HepG2 (cell line): ENCODE data around the gene MYO1C. TPM values are rescaled to one million over a fixed set of nuclear protein-coding genes. Genes with fewer than 3 reads are reported as not detected.
A peak's percentile ranks its signal among the peaks of the same experiment; 100 is the strongest.

Source experiments
- AGO2 ChIP-seq: fragments of 200-400 bp; formaldehyde crosslinking; optimal IDR thresholded peaks from 2 replicates; pipeline ENCODE3; 2017; ENCODE audit warnings: mild to moderate bottlenecking, low read depth, low read length, moderate library complexity
- ATF3 ChIP-seq: sonication (generic); formaldehyde crosslinking; IDR thresholded peaks from 2 replicates; pipeline ENCODE4 v1.4.0; 2020; ENCODE audit warnings: missing genetic modification reagents
- CBFB ChIP-seq: sonication (generic); formaldehyde crosslinking; IDR thresholded peaks from 2 replicates; pipeline ENCODE4 v1.4.0; 2020; ENCODE audit warnings: missing genetic modification reagents
- CENPX ChIP-seq: sonication (generic); formaldehyde crosslinking; IDR thresholded peaks from 2 replicates; pipeline ENCODE4 v1.9.0; 2021; ENCODE audit warnings: mild to moderate bottlenecking, missing genetic modification reagents, moderate library complexity
- DRAP1 ChIP-seq: IDR thresholded peaks from 2 replicates; pipeline ENCODE4 v1.6.1; 2016; ENCODE audit warnings: missing genetic modification reagents, missing compliant biosample characterization
- ESRRA ChIP-seq: sonication (generic); formaldehyde crosslinking; IDR thresholded peaks from 2 replicates; pipeline ENCODE4 v1.5.1; 2020; ENCODE audit warnings: mild to moderate bottlenecking, low read depth, missing genetic modification reagents
- HDAC2 ChIP-seq: sonication (generic); formaldehyde crosslinking; IDR thresholded peaks from 2 replicates; pipeline ENCODE4 v1.4.0; 2020; ENCODE audit warnings: missing genetic modification reagents
- HOXD1 ChIP-seq: sonication (generic); formaldehyde crosslinking; IDR thresholded peaks from 2 replicates; pipeline ENCODE4 v1.5.0; 2020; ENCODE audit warnings: missing genetic modification reagents
- MAX ChIP-seq: IDR thresholded peaks from 2 replicates; pipeline ENCODE4 v1.6.1; 2012; ENCODE audit warnings: inconsistent platforms
- MYC ChIP-seq: sonication (generic); formaldehyde crosslinking; IDR thresholded peaks from 2 replicates; pipeline ENCODE4 v1.9.0; 2021; ENCODE audit warnings: missing genetic modification reagents, borderline replicate concordance
- NR2F6 ChIP-seq, 2 experiments: IDR thresholded peaks; 2 replicates each; pipeline ENCODE4 v1.6.1; 2016; ENCODE audit warnings: antibody characterized with exemption in 1 of 2, mild to moderate bottlenecking in 1 of 2
- PATZ1 ChIP-seq: sonication (generic); formaldehyde crosslinking; IDR thresholded peaks from 2 replicates; pipeline ENCODE4 v1.4.0; 2020; ENCODE audit warnings: missing genetic modification reagents
- PAXIP1 ChIP-seq: sonication (generic); formaldehyde crosslinking; conservative IDR thresholded peaks from 2 replicates; pipeline ENCODE4 v1.4.0; 2020; ENCODE audit warnings: mild to moderate bottlenecking, missing genetic modification reagents, moderate library complexity
- RBM39 ChIP-seq: fragments of 200-400 bp; formaldehyde crosslinking; IDR thresholded peaks from one replicate; pipeline ENCODE4 v1.6.1; 2018; ENCODE audit warnings: antibody characterized with exemption, mild to moderate bottlenecking, low read depth, low read length; ENCODE audit not compliant: poor library complexity, severe bottlenecking
- TFDP2 ChIP-seq: sonication (generic); formaldehyde crosslinking; IDR thresholded peaks from 2 replicates; pipeline ENCODE4 v1.4.0; 2020; ENCODE audit warnings: missing genetic modification reagents
- ZNF24 ChIP-seq: fragments of 450-650 bp; IDR thresholded peaks from 2 replicates; pipeline ENCODE4 v1.6.1; 2017; ENCODE audit warnings: antibody characterized with exemption, mild to moderate bottlenecking
- ZNF331 ChIP-seq: sonication (generic); formaldehyde crosslinking; IDR thresholded peaks from 2 replicates; pipeline ENCODE4 v1.4.0; 2020; ENCODE audit warnings: missing genetic modification reagents
- ZNF33A ChIP-seq: sonication (generic); formaldehyde crosslinking; IDR thresholded peaks from 2 replicates; pipeline ENCODE4 v1.5.1; 2020; ENCODE audit warnings: missing genetic modification reagents, mild to moderate bottlenecking, moderate library complexity, borderline replicate concordance
- ZNF44 ChIP-seq: sonication (generic); formaldehyde crosslinking; IDR thresholded peaks from 2 replicates; pipeline ENCODE4 v1.5.1; 2020; ENCODE audit warnings: mild to moderate bottlenecking, missing genetic modification reagents
- ZNF607 ChIP-seq: sonication (generic); formaldehyde crosslinking; IDR thresholded peaks from 2 replicates; pipeline ENCODE4 v1.5.1; 2020; ENCODE audit warnings: missing genetic modification reagents, mild to moderate bottlenecking, borderline replicate concordance
- ZNF629 ChIP-seq: sonication (generic); formaldehyde crosslinking; conservative IDR thresholded peaks from 2 replicates; pipeline ENCODE4 v1.5.0; 2020; ENCODE audit warnings: missing genetic modification reagents
- ZNF776 ChIP-seq: sonication (generic); formaldehyde crosslinking; IDR thresholded peaks from 2 replicates; pipeline ENCODE4 v1.4.0; 2020; ENCODE audit warnings: mild to moderate bottlenecking, missing genetic modification reagents
- ZNF792 ChIP-seq: IDR thresholded peaks from 2 replicates; pipeline ENCODE4 v1.6.1; 2016
- polyA plus RNA-seq, 8 experiments: library from polyadenylated mRNA; depleted of rRNA in 3 of 8; stranded (reverse) in 7 of 8; unstranded in 1 of 8; fragments of >200 nt; fragmentation: Illumina TruSeq in 4 of 8; extraction: Trizol in 4 of 8; gene quantifications; 2 replicates each; pipeline versions ENCODE4 v1.2.1 to v1.2.3, GENCODE V29; 2011 to 2016; ENCODE audit warnings: low read depth in 4 of 8, missing spikeins in 1 of 8, mixed read lengths in 1 of 8; ENCODE audit not compliant: insufficient read depth in 1 of 8
- total RNA-seq, 5 experiments: library from RNA; depleted of rRNA; stranded (reverse); fragments of >200 nt; fragmentation: Illumina TruSeq; extraction: Trizol; gene quantifications; 2 replicates each; pipeline ENCODE4 v1.2.3, GENCODE V29; 2016; ENCODE audit warnings: low read depth in 1 of 5

MYO1C gene
- total and polyA plus RNA-seq, 2 of the 13 experiments (the other 11 are each of a cell fraction or from before 2014, with no cell fraction given) = 22.7 to 40.8 TPM

GRCh38 chr17:1467898-1468492, 24.5 kb downstream of the MYO1C start (continued):
- TF ChIP-seq NR2F6 (IDR thresholded peaks at IDR 0.05) (peak; percentile 98), NR2F6 (CRISPR knock-in tag; IDR thresholded peaks at IDR 0.05) (peak; percentile 99), ATF3 (CRISPR knock-in tag) (peak; percentile 57; the same call in 1 of the 2 replicates), MYC (CRISPR knock-in tag) (peak; percentile 67; the same call in 1 of the 2 replicates), PATZ1 (CRISPR knock-in tag) (peak; percentile 85; the same call in 1 of the 2 replicates), CBFB (CRISPR knock-in tag) (peak; percentile 93), DRAP1 (peak; percentile 47; the same call in 1 of the 2 replicates), ZNF629 (no peak), TFDP2 (CRISPR knock-in tag) (peak; percentile 36; the same call in 1 of the 2 replicates), HDAC2 (CRISPR knock-in tag) (peak; percentile 85; the same call in 1 of the 2 replicates), ZNF331 (CRISPR knock-in tag) (peak; percentile 79), AGO2 (peak; percentile 16), ZNF607 (peak; percentile 44), ZNF24 (no peak), CENPX (no peak), HOXD1 (CRISPR knock-in tag) (peak; percentile 79), ZNF776 (CRISPR knock-in tag) (0 out of 2 replicates have a peak, but pooled peaks have one; percentile 41), ZNF792 (CRISPR knock-in tag) (peak; percentile 64; the same call in 1 of the 2 replicates), ZNF33A (CRISPR knock-in tag) (no peak), ESRRA (CRISPR knock-in tag) (peak; percentile 85), RBM39 (no peak), ZNF44 (0 out of 2 replicates have a peak, but pooled peaks have one; percentile 18), MAX (peak; percentile 69), PAXIP1 (peak; percentile 86)
